Smooth muscle cell (in vitro differentiated cells): Measurements from ENCODE around the gene SOCS6. TPM values are rescaled to one million over a fixed set of nuclear protein-coding genes. Genes with fewer than 3 reads are reported as not detected.

ENCODE experiments used
- DNase-seq: peaks from one replicate; lab custom pipeline; 2025; ENCODE audit not compliant: unreplicated experiment; lab: John Stamatoyannopoulos, UW
- H2AFZ ChIP-seq: fragments of 200-600 bp; sonication (generic); 2 replicates; pipeline ENCODE4 v1.6.0; 2016; ENCODE audit warnings: antibody characterized with exemption, low read depth, mild to moderate bottlenecking
- H3F3A ChIP-seq: fragments of 200-600 bp; sonication (generic); 2 replicates; pipeline ENCODE4 v1.6.0; 2017; ENCODE audit warnings: antibody characterized with exemption, low read depth
- H3K27ac ChIP-seq: fragments of 200-600 bp; sonication (generic); 2 replicates; pipeline ENCODE4 v1.5.1; 2016; ENCODE audit warnings: low read depth, mild to moderate bottlenecking
- H3K27me3 ChIP-seq: fragments of 200-600 bp; sonication (generic); 2 replicates; pipeline ENCODE4 v1.6.1; 2016; ENCODE audit warnings: low read depth, mild to moderate bottlenecking
- H3K36me3 ChIP-seq: fragments of 200-600 bp; sonication (generic); 2 replicates; pipeline ENCODE4 v1.5.1; 2016; ENCODE audit warnings: low read depth
- H3K4me1 ChIP-seq: fragments of 200-600 bp; sonication (generic); 2 replicates; pipeline ENCODE4 v1.5.1; 2016; ENCODE audit warnings: low read depth
- H3K4me2 ChIP-seq: fragments of 200-600 bp; sonication (generic); 2 replicates; pipeline ENCODE4 v1.6.0; 2016; ENCODE audit warnings: mild to moderate bottlenecking
- H3K4me3 ChIP-seq: fragments of 200-600 bp; sonication (generic); 2 replicates; pipeline ENCODE4 v1.5.1; 2016; ENCODE audit warnings: mild to moderate bottlenecking
- H3K79me2 ChIP-seq: fragments of 200-600 bp; sonication (generic); 2 replicates; pipeline ENCODE4 v1.6.0; 2016; ENCODE audit warnings: low read depth, mild to moderate bottlenecking
- H3K9ac ChIP-seq: fragments of 200-600 bp; sonication (generic); 2 replicates; pipeline ENCODE4 v1.6.0; 2016; ENCODE audit warnings: low read depth
- H3K9me3 ChIP-seq: fragments of 200-600 bp; sonication (generic); replicated peaks from 2 replicates; pipeline ENCODE4 v1.5.1; 2016; ENCODE audit warnings: low read depth
- H4K20me1 ChIP-seq: fragments of 200-600 bp; sonication (generic); 2 replicates; pipeline ENCODE4 v1.6.0; 2016; ENCODE audit warnings: low read depth
- WGBS: methylation state at CpG from one replicate; pipeline ENCODE4 v1.1.7; 2016; ENCODE audit warnings: low lambda C conversion rate; 5-methylcytosine and 5-hydroxymethylcytosine counted together
- polyA plus RNA-seq: library from polyadenylated mRNA; unstranded; fragments of >200 nt; fragmentation: Nextera tagmentation; extraction: Ambion mirVana; gene quantifications from 2 replicates; pipeline ENCODE4 v1.2.1, GENCODE V29; 2016
- total RNA-seq: library from RNA; depleted of rRNA; stranded (reverse); fragments of >200 nt; gene quantifications from 2 replicates; pipeline ENCODE4 v1.2.3, GENCODE V29; 2014
- TF ChIP-seq, protein P1 (sequence below): fragments of 200-600 bp; sonication (generic); IDR thresholded peaks from 2 replicates; pipeline ENCODE4 v1.5.1; 2017; ENCODE audit warnings: borderline replicate concordance, mild to moderate bottlenecking, antibody characterized with exemption; ENCODE audit not compliant: insufficient read depth, poor library complexity, severe bottlenecking

SOCS6 gene
- total and polyA plus RNA-seq, 2 experiments from 2014 or later, result 8.5 to 38.0 TPM

GRCh38 chr18:70359071-70359470 lies 70.2 kb downstream of the SOCS6 start:
- Histone ChIP-seq H3K79me2 (no peaks in the 10 kb centered on the region), H3K9me3 (no peaks in the 10 kb centered on the region), H3K4me3 (no peak overlapping the region), H3F3A (peaks cover 8% of the 10 kb centered on the region), H3K36me3 (no peaks in the 10 kb centered on the region), H4K20me1 (no peaks in the 10 kb centered on the region), H2AFZ (no peak overlapping the region), H3K27ac (no peak overlapping the region), H3K9ac (no peak overlapping the region), H3K4me1 (peaks cover 4% of the 10 kb centered on the region), H3K4me2 (no peak overlapping the region), H3K27me3 (no peaks in the 10 kb centered on the region)
- DNase-seq, result no peak
- 97% methylated on average over 6 of the region's 6 CpGs for WGBS
- TF ChIP-seq, protein P1, sequence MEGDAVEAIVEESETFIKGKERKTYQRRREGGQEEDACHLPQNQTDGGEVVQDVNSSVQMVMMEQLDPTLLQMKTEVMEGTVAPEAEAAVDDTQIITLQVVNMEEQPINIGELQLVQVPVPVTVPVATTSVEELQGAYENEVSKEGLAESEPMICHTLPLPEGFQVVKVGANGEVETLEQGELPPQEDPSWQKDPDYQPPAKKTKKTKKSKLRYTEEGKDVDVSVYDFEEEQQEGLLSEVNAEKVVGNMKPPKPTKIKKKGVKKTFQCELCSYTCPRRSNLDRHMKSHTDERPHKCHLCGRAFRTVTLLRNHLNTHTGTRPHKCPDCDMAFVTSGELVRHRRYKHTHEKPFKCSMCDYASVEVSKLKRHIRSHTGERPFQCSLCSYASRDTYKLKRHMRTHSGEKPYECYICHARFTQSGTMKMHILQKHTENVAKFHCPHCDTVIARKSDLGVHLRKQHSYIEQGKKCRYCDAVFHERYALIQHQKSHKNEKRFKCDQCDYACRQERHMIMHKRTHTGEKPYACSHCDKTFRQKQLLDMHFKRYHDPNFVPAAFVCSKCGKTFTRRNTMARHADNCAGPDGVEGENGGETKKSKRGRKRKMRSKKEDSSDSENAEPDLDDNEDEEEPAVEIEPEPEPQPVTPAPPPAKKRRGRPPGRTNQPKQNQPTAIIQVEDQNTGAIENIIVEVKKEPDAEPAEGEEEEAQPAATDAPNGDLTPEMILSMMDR, result no peak

GRCh38 chr18:70362258-70362657 lies 73.4 kb downstream of the SOCS6 start:
- Histone ChIP-seq H3K27ac (no peak overlapping the region), H4K20me1 (no peaks in the 10 kb centered on the region), H2AFZ (no peak overlapping the region), H3K4me2 (no peak overlapping the region), H3K27me3 (no peaks in the 10 kb centered on the region), H3K9me3 (no peaks in the 10 kb centered on the region), H3K4me1 (peaks cover 9% of the 10 kb centered on the region), H3K79me2 (no peaks in the 10 kb centered on the region), H3K9ac (no peak overlapping the region), H3K4me3 (no peak overlapping the region), H3F3A (peaks cover 6% of the 10 kb centered on the region), H3K36me3 (no peaks in the 10 kb centered on the region)
- TF ChIP-seq, protein P1, result no peak
- no peak for DNase-seq
- 93% methylated on average over 4 of the region's 4 CpGs for WGBS

GRCh38 chr18:70363861-70364260 lies 75.0 kb downstream of the SOCS6 start:
- no peaks in the 10 kb centered on the region for H3K79me2 ChIP-seq
- no peak overlapping the region for H3K4me2 ChIP-seq
- DNase-seq, result no peak
- no peaks in the 10 kb centered on the region for H3K9me3 ChIP-seq
- peaks cover 9% of the 10 kb centered on the region for H3K4me1 ChIP-seq
- H3K27me3 ChIP-seq, result no peaks in the 10 kb centered on the region
- 68% methylated on average over 2 of the region's 2 CpGs for WGBS
- TF ChIP-seq, protein P1, result no peak
- no peak overlapping the region for H2AFZ ChIP-seq
- H4K20me1 ChIP-seq, result no peaks in the 10 kb centered on the region
- H3K9ac ChIP-seq, result no peak overlapping the region
- H3F3A ChIP-seq, result no peaks in the 10 kb centered on the region
- H3K4me3 ChIP-seq, result no peak overlapping the region
- no peaks in the 10 kb centered on the region for H3K36me3 ChIP-seq
- H3K27ac ChIP-seq, result no peak overlapping the region

- H3K36me3 ChIP-seq, result no peaks in the 10 kb centered on the region
- H3K9me3 ChIP-seq, result no peaks in the 10 kb centered on the region
- H3K4me2 ChIP-seq, result peak overlapping the region; percentile 48
- WGBS, result 84% methylated on average over 3 of the region's 3 CpGs
- peaks cover 9% of the 10 kb centered on the region for H3K4me1 ChIP-seq
- H3K9ac ChIP-seq, result no peak overlapping the region
- peak overlapping the region; percentile 55 for H3K27ac ChIP-seq
- H3F3A ChIP-seq, result no peaks in the 10 kb centered on the region
- H3K27me3 ChIP-seq, result no peaks in the 10 kb centered on the region
- TF ChIP-seq, protein P1, result no peak
- no peaks in the 10 kb centered on the region for H3K79me2 ChIP-seq
- H3K4me3 ChIP-seq, result no peak overlapping the region
- DNase-seq, result no peak
- no peaks in the 10 kb centered on the region for H4K20me1 ChIP-seq
- H2AFZ ChIP-seq, result no peak overlapping the region
Observed at GRCh38 chr18:70365361-70365760, 76.5 kb downstream of the SOCS6 start.
